Karpas-422 (cell line): ENCODE data around the gene INTS3. TPM values are rescaled to one million over a fixed set of nuclear protein-coding genes. Genes with fewer than 3 reads are reported as not detected.

Source experiments
- small RNA-seq: library from RNA; depleted of rRNA; stranded (forward); fragments of <200 nt; gene quantifications from one replicate; pipeline ENCODE3, GENCODE V24; 2014
- total RNA-seq: library from RNA; depleted of rRNA; stranded (reverse); fragments of >200 nt; shearing (Covaris generic); gene quantifications from 2 replicates; pipeline ENCODE4 v1.2.3, GENCODE V29; 2014; ENCODE audit warnings: low replicate concordance; rRNA removed

Gene INTS3
- total RNA-seq, 1 experiment from 2014 or later = 65.4 TPM

Small RNAs within 50 kb of the gene (small RNA-seq; reads per million reads assigned to genes)
- gene MIR8083 (not detected), gene RF00019 (not detected), gene RN7SL372P (not detected)

Other genes starting within 250 kb of the INTS3 start
- gene S100A6, start 192.1 kb upstream of the INTS3 start, total RNA-seq = 26.8 and 43.3 TPM in 2 replicates
- gene S100A5, start 187.1 kb upstream of the INTS3 start, total RNA-seq = not detected in 2 replicates
- 1.2 TPM in 1 of 2 replicates, not detected in the other for gene S100A4, start 182.2 kb upstream of the INTS3 start, total RNA-seq
- not detected in 2 replicates for gene S100A3, start 178.8 kb upstream of the INTS3 start, total RNA-seq
- not detected in 2 replicates for gene S100A2, start 162.2 kb upstream of the INTS3 start, total RNA-seq
- gene S100A16, start 114.9 kb upstream of the INTS3 start, total RNA-seq = not detected in 2 replicates
- not detected in 2 replicates for gene S100A14, start 111.7 kb upstream of the INTS3 start, total RNA-seq
- gene S100A13, start 100.5 kb upstream of the INTS3 start, total RNA-seq = 13.4 and 21.5 TPM in 2 replicates
- gene S100A1, start 99.6 kb upstream of the INTS3 start, total RNA-seq = 15.9 and 18.9 TPM in 2 replicates
- 62.1 and 64.6 TPM in 2 replicates for gene CHTOP, start 94.0 kb upstream of the INTS3 start, total RNA-seq
- 46.2 and 54.3 TPM in 2 replicates for gene SNAPIN, start 69.3 kb upstream of the INTS3 start, total RNA-seq
- gene ILF2, start 57.1 kb upstream of the INTS3 start, total RNA-seq = 146 and 178 TPM in 2 replicates
- not detected in 2 replicates for gene NPR1, start 49.4 kb upstream of the INTS3 start, total RNA-seq
- gene SLC27A3, start 47.4 kb downstream of the INTS3 start, total RNA-seq = 4.4 and 18.1 TPM in 2 replicates
- gene GATAD2B, start 194.9 kb downstream of the INTS3 start, total RNA-seq = 12.0 and 21.8 TPM in 2 replicates
- 39.6 and 65.2 TPM in 2 replicates for gene DENND4B, start 218.7 kb downstream of the INTS3 start, total RNA-seq
- gene CRTC2, start 230.6 kb downstream of the INTS3 start, total RNA-seq = 27.9 and 28.3 TPM in 2 replicates
- 27.1 and 59.5 TPM in 2 replicates for gene SLC39A1, start 235.5 kb downstream of the INTS3 start, total RNA-seq
- 22.2 and 44.0 TPM in 2 replicates for gene CREB3L4, start 239.9 kb downstream of the INTS3 start, total RNA-seq
- 314 and 343 TPM in 2 replicates for gene JTB, start 249.6 kb downstream of the INTS3 start, total RNA-seq